Activated T-helper 2 cell treated with anti-CD3 and anti-CD28 coated beads, Interferon-gamma antibody, Interleukin-2, Interleukin-4, amounts not matched to agents 10 μg/mL and 5 μg/mL and 100 μg/mL, durations not matched to agents 14 hours and 24 hours and 36 hours (primary cell): Measurements from ENCODE around the gene DCAF5. TPM values are rescaled to one million over a fixed set of nuclear protein-coding genes. Genes with fewer than 3 reads are reported as not detected.
"Not testable (repeated sequence)": the region's sequence is repeated elsewhere in the genome, so short reads cannot be mapped to it uniquely, and the experiment has no call there.

ENCODE experiments used
- DNase-seq: peaks from one replicate; pipeline ENCODE4 v3.0.0; 2021; ENCODE audit warnings: low spot score
- H3K27ac Mint-ChIP-seq: one replicate; pipeline ENCODE4 v1.8.0; 2021; ENCODE audit warnings: mixed read lengths
- H3K27me3 Mint-ChIP-seq: one replicate; pipeline ENCODE4 v1.8.0; 2021; ENCODE audit warnings: low read depth, mixed read lengths
- H3K36me3 Mint-ChIP-seq: one replicate; pipeline ENCODE4 v1.8.0; 2021; ENCODE audit warnings: low read depth, mixed read lengths
- H3K4me1 Mint-ChIP-seq: one replicate; pipeline ENCODE4 v1.8.0; 2021; ENCODE audit warnings: low read depth, mixed read lengths
- H3K4me3 Mint-ChIP-seq: one replicate; pipeline ENCODE4 v1.8.0; 2021; ENCODE audit warnings: low read depth, mild to moderate bottlenecking, moderate library complexity, mixed read lengths
- H3K9me3 Mint-ChIP-seq: one replicate; pipeline ENCODE4 v1.8.0; 2021; ENCODE audit warnings: mixed read lengths
- intact Hi-C: fragments of 100-400 bp; cut with micrococcal nuclease; formaldehyde crosslinking; loops from one replicate; pipeline ENCODE4 v1.15.1; 2023
- total RNA-seq: library from RNA; stranded (reverse); gene quantifications from 2 replicates; pipeline ENCODE4 v1.2.3, GENCODE V29; 2022

Gene DCAF5
- 30.4 and 30.7 TPM in 2 replicates for total RNA-seq

GRCh38 chr14:69152902-69153151, at the start of gene DCAF5:
Gene DCAF5 (minus strand): TSS chr14:69153119. CDS start chr14:69152978, 141 bp downstream.
- Mint-ChIP-seq H3K27me3 (peaks cover 33% of the 10 kb centered on the region), H3K27ac (peak within 1 kb of the TSS; percentile 92), H3K4me3 (peak within 1 kb of the TSS; percentile 91), H3K36me3 (peaks cover 21% of the 10 kb centered on the region), H3K4me1 (peaks cover 30% of the 10 kb centered on the region), H3K9me3 (no peaks in the 10 kb centered on the region)
- DNase-seq: no peak
- intact Hi-C loops: loop anchor here (1.0 to 5.0 kb wide), 2 partner anchors 245 to 614 kb away; partner anchors contain the start of genes ERH, SLC39A9 and SRSF5

- H3K36me3 Mint-ChIP-seq: no peaks in the 10 kb centered on the region
- H3K4me3 Mint-ChIP-seq: no peak overlapping the region
- DNase-seq: no peak
- no peak overlapping the region for H3K27ac Mint-ChIP-seq
- H3K4me1 Mint-ChIP-seq: no peaks in the 10 kb centered on the region
- intact Hi-C loops: no loop called here
- no peaks in the 10 kb centered on the region for H3K27me3 Mint-ChIP-seq
- H3K9me3 Mint-ChIP-seq: no peaks in the 10 kb centered on the region
Measured at GRCh38 chr14:69199786-69200185, 46.9 kb upstream of the DCAF5 start.

GRCh38 chr14:69193721-69194120, 40.8 kb upstream of the DCAF5 start:
- Mint-ChIP-seq H3K9me3 (no peaks in the 10 kb centered on the region), H3K4me3 (no peak overlapping the region), H3K4me1 (peaks cover 19% of the 10 kb centered on the region), H3K36me3 (no peaks in the 10 kb centered on the region), H3K27ac (no peak overlapping the region), H3K27me3 (peaks cover 5% of the 10 kb centered on the region)
- DNase-seq: no peak
- intact Hi-C loops: no loop called here

GRCh38 chr14:69191340-69192111, 38.6 kb upstream of the DCAF5 start, which contains the start of gene EXD2:
Gene EXD2 (plus strand): TSS chr14:69191498. CDS start chr14:69209471, 17,973 bp downstream.
- intact Hi-C loops: loop anchor here (2.0 kb wide), 1 partner anchor 63 kb away; no protein-coding TSS in a partner anchor

GRCh38 chr14:69190191-69190590, 37.3 kb upstream of the DCAF5 start:
- Mint-ChIP-seq H3K27me3 (peaks cover 11% of the 10 kb centered on the region), H3K4me1 (peaks cover 19% of the 10 kb centered on the region), H3K27ac (no peak overlapping the region), H3K9me3 (no peaks in the 10 kb centered on the region), H3K4me3 (no peak overlapping the region), H3K36me3 (no peaks in the 10 kb centered on the region)
- intact Hi-C loops: loop anchor here (2.0 kb wide), 1 partner anchor 61 kb away; no protein-coding TSS in a partner anchor
- no peak for DNase-seq

More at GRCh38 chr14:69191340-69192111, 38.6 kb upstream of the DCAF5 start, which contains the start of gene EXD2:
- DNase-seq: peak; percentile 55
- Mint-ChIP-seq H3K27ac (peak within 1 kb of the TSS; percentile 75), H3K27me3 (peaks cover 9% of the 10 kb centered on the region), H3K4me3 (peak within 1 kb of the TSS; percentile 88), H3K36me3 (no peaks in the 10 kb centered on the region), H3K4me1 (peaks cover 19% of the 10 kb centered on the region), H3K9me3 (no peaks in the 10 kb centered on the region)

- intact Hi-C loops: no loop called here
- Mint-ChIP-seq H3K27me3 (peaks cover 17% of the 10 kb centered on the region), H3K4me1 (no peaks in the 10 kb centered on the region), H3K27ac (no peak overlapping the region), H3K4me3 (no peak overlapping the region), H3K9me3 (no peaks in the 10 kb centered on the region), H3K36me3 (no peaks in the 10 kb centered on the region)
- DNase-seq: no peak
Measured at GRCh38 chr14:69183735-69184134, 30.8 kb upstream of the DCAF5 start.

- DNase-seq, H3K9me3 Mint-ChIP-seq, intact Hi-C loops: not testable (repeated sequence)
Measured at GRCh38 chr14:69182580-69182979, 29.7 kb upstream of the DCAF5 start.

GRCh38 chr14:69181491-69181890, 28.6 kb upstream of the DCAF5 start:
- H3K27me3 Mint-ChIP-seq: peaks cover 12% of the 10 kb centered on the region
- H3K36me3 Mint-ChIP-seq: no peaks in the 10 kb centered on the region
- H3K4me1 Mint-ChIP-seq: no peaks in the 10 kb centered on the region
- no peaks in the 10 kb centered on the region for H3K9me3 Mint-ChIP-seq
- DNase-seq: no peak
- H3K27ac Mint-ChIP-seq: no peak overlapping the region
- intact Hi-C loops: no loop called here
- H3K4me3 Mint-ChIP-seq: no peak overlapping the region

More at GRCh38 chr14:69182580-69182979, 29.7 kb upstream of the DCAF5 start:
- H3K4me1 Mint-ChIP-seq, H3K4me3 Mint-ChIP-seq, H3K27ac Mint-ChIP-seq, H3K36me3 Mint-ChIP-seq: not testable (repeated sequence)
- peaks cover 13% of the 10 kb centered on the region for H3K27me3 Mint-ChIP-seq

GRCh38 chr14:69175130-69175529, 22.2 kb upstream of the DCAF5 start:
- H3K27ac Mint-ChIP-seq: no peak overlapping the region
- H3K27me3 Mint-ChIP-seq: peaks cover 5% of the 10 kb centered on the region
- intact Hi-C loops: no loop called here
- H3K9me3 Mint-ChIP-seq: no peaks in the 10 kb centered on the region
- no peak for DNase-seq
- no peaks in the 10 kb centered on the region for H3K36me3 Mint-ChIP-seq
- no peak overlapping the region for H3K4me3 Mint-ChIP-seq
- H3K4me1 Mint-ChIP-seq: no peaks in the 10 kb centered on the region

- no peaks in the 10 kb centered on the region for H3K4me1 Mint-ChIP-seq
- H3K27ac Mint-ChIP-seq: no peak overlapping the region
- H3K36me3 Mint-ChIP-seq: no peaks in the 10 kb centered on the region
- H3K4me3 Mint-ChIP-seq: no peak overlapping the region
- DNase-seq: no peak
- peaks cover 8% of the 10 kb centered on the region for H3K27me3 Mint-ChIP-seq
- intact Hi-C loops: no loop called here
- H3K9me3 Mint-ChIP-seq: no peaks in the 10 kb centered on the region
Measured at GRCh38 chr14:69171569-69171968, 18.6 kb upstream of the DCAF5 start.

GRCh38 chr14:69170839-69171238, 17.9 kb upstream of the DCAF5 start:
- Mint-ChIP-seq H3K4me1 (no peaks in the 10 kb centered on the region), H3K36me3 (no peaks in the 10 kb centered on the region), H3K27me3 (peaks cover 8% of the 10 kb centered on the region), H3K27ac (no peak overlapping the region), H3K4me3 (no peak overlapping the region), H3K9me3 (no peaks in the 10 kb centered on the region)
- no peak for DNase-seq
- intact Hi-C loops: no loop called here

GRCh38 chr14:69165787-69166186, 12.9 kb upstream of the DCAF5 start:
- intact Hi-C loops, H3K27ac Mint-ChIP-seq, H3K9me3 Mint-ChIP-seq, H3K36me3 Mint-ChIP-seq, DNase-seq, H3K4me3 Mint-ChIP-seq, H3K4me1 Mint-ChIP-seq: not testable (repeated sequence)
- peaks cover 41% of the 10 kb centered on the region for H3K27me3 Mint-ChIP-seq

- Mint-ChIP-seq H3K4me1 (no peaks in the 10 kb centered on the region), H3K36me3 (no peaks in the 10 kb centered on the region), H3K9me3 (peaks cover 6% of the 10 kb centered on the region), H3K27me3 (peaks cover 67% of the 10 kb centered on the region), H3K4me3 (no peak overlapping the region), H3K27ac (no peak overlapping the region)
- no peak for DNase-seq
- intact Hi-C loops: no loop called here
Measured at GRCh38 chr14:69161590-69161989, 8.7 kb upstream of the DCAF5 start.
